ENCODE data around the gene SLC6A20. TPM values are rescaled to one million over a fixed set of nuclear protein-coding genes. Genes with fewer than 3 reads are reported as not detected.

The SLC6A20 gene
- total RNA-seq, 5 donors from 2014 or later (not counting 1 experiment from before 2014, with no cell fraction given), result 0.12 to 0.44 (median 0.24) TPM; not detected in 1

DNA sequence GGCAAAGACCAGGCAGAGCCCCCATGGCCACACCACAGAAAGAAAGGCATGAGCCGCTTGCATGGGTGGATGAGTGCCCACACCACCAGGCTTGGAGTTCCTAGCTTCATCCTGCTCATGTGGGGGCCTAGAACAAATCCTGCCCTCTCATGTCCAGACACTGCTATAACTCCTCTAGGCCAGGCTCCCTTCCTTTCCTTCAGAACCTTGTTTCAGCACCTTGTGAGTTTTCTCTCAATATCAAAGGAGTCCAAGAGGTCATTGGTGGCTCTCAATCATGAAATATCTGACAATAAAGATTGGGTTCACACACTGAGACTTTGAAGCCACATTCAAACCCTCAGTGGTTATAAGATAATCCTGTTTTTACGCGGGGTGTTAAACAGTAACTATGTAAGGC, 12.7 kb downstream of the SLC6A20 start:
- no peak overlapping the region for H3K27ac Mint-ChIP-seq
- WGBS (ENCODE audit: insufficient coverage), result no CpG with 5 or more reads among the region's 3 CpGs
- H3K27me3 Mint-ChIP-seq, result no peaks in the 10 kb centered on the region
- Histone ChIP-seq H3K4me1 (ENCODE audit: control insufficient read depth in 1 of 2, extremely low read depth in 1 of 2, insufficient read depth in 2 of 2, low read length in 2 of 2) (no peaks in the 10 kb centered on the region), H3K9me3 (no peaks in the 10 kb centered on the region), H3K36me3 (ENCODE audit: control insufficient read depth in 2 of 2, extremely low read depth in 1 of 2, insufficient read depth in 1 of 2, low read length in 1 of 2) (no peaks in the 10 kb centered on the region), H3K27ac (ENCODE audit: low read length) (no peak overlapping the region), H3K4me3 (ENCODE audit: control insufficient read depth in 1 of 2, extremely low read depth in 1 of 2, low read length in 1 of 2) (no peak overlapping the region), H3K27me3 (replicated peaks in 1 of 2; ENCODE audit: control insufficient read depth in 2 of 2, extremely low read depth in 1 of 2, insufficient read depth in 2 of 2, low read length in 1 of 2) (peaks cover 0 to 9% of the 10 kb centered on the region in 2 experiments)
- no peaks in the 10 kb centered on the region for H3K36me3 Mint-ChIP-seq
- DNase-seq (no peak), ATAC-seq (replicated peaks in 1 of 4) (no peak)
- H3K4me1 Mint-ChIP-seq, result no peaks in the 10 kb centered on the region
- H3K4me3 Mint-ChIP-seq, result no peak overlapping the region
- ChIA-PET POLR2A (no interaction called here), CTCF (no interaction called here)
- H3K9me3 Mint-ChIP-seq, result peaks cover 0 to 12% (median 9%) of the 10 kb centered on the region in 3 donors

DNA sequence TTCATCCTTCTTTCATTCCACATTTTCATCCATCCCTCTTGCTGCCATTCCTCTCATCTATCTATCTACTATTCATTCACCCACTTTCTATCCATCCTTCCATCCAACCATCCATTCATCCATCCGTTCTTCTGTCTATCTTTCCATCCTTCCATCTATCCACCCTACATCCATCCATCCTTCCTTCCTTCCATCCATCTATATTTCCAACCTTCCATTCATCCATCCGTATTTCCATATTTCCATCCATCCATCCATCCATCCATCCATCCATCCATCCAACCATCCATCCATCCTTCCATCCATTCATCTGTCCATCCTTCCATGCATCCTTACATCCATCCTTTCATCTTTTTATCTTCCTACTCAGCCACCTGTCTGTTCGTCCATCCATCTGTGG, 14.0 kb downstream of the SLC6A20 start:
- ATAC-seq (replicated peaks in 1 of 4), result no peak
- no peak overlapping the region for H3K4me3 ChIP-seq (ENCODE audit: control insufficient read depth in 1 of 2, extremely low read depth in 1 of 2, low read length in 1 of 2)
- WGBS (ENCODE audit: insufficient coverage), result 81% methylated on average over 3 of the region's 3 CpGs
- Mint-ChIP-seq H3K4me3 (no peak overlapping the region), H3K4me1 (no peaks in the 10 kb centered on the region), H3K9me3 (peaks cover 0 to 12% (median 8%) of the 10 kb centered on the region in 3 donors), H3K36me3 (no peaks in the 10 kb centered on the region), H3K27ac (no peak overlapping the region), H3K27me3 (no peaks in the 10 kb centered on the region)
- no peak for DNase-seq
- ChIA-PET CTCF (no interaction called here), POLR2A (no interaction called here)
- H3K36me3 ChIP-seq (ENCODE audit: control insufficient read depth in 2 of 2, extremely low read depth in 1 of 2, insufficient read depth in 1 of 2, low read length in 1 of 2), result no peaks in the 10 kb centered on the region
- no peak overlapping the region for H3K27ac ChIP-seq (ENCODE audit: low read length)
- H3K27me3 ChIP-seq (replicated peaks in 1 of 2; ENCODE audit: control insufficient read depth in 2 of 2, extremely low read depth in 1 of 2, insufficient read depth in 2 of 2, low read length in 1 of 2), result peaks cover 0 to 9% of the 10 kb centered on the region in 2 experiments
- no peaks in the 10 kb centered on the region for H3K4me1 ChIP-seq (ENCODE audit: control insufficient read depth in 1 of 2, extremely low read depth in 1 of 2, insufficient read depth in 2 of 2, low read length in 2 of 2)
- H3K9me3 ChIP-seq, result no peaks in the 10 kb centered on the region

DNA sequence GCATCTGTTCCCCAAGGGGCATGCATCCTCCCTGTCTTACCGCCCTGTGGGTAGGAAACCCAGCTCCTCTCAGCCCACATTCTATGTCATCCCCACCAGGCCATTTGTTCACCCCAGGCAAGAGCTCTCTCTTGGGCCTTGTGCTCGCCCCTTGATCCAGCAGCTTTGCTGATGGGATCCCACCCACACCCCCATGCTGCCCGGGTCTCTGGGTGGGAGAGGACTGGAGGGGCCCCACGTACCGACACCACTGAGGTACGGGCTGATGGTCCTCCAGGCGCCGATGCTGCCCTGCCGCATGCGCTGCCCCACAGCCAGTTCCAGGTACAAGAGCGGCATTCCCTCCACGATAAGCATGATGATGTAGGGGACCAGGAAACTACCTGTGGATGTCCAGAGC, 14.5 kb downstream of the SLC6A20 start:
- H3K27me3 Mint-ChIP-seq, result no peaks in the 10 kb centered on the region
- peaks cover 0 to 13% of the 10 kb centered on the region in 2 experiments for H3K27me3 ChIP-seq (replicated peaks in 1 of 2; ENCODE audit: control insufficient read depth in 2 of 2, extremely low read depth in 1 of 2, insufficient read depth in 2 of 2, low read length in 1 of 2)
- H3K4me1 ChIP-seq (ENCODE audit: control insufficient read depth in 1 of 2, extremely low read depth in 1 of 2, insufficient read depth in 2 of 2, low read length in 2 of 2), result no peaks in the 10 kb centered on the region
- no peaks in the 10 kb centered on the region for H3K9me3 ChIP-seq
- H3K36me3 Mint-ChIP-seq, result no peaks in the 10 kb centered on the region
- no peak for DNase-seq
- no peak overlapping the region for H3K27ac ChIP-seq (ENCODE audit: low read length)
- ChIA-PET POLR2A (no interaction called here), CTCF (interaction anchor here in 1 of 2 donors (1.0 kb wide), 1 partner anchor 848 kb away, joined by 3 read pairs; no protein-coding TSS in a partner anchor)
- no peak for ATAC-seq (replicated peaks in 1 of 4)
- 96% methylated on average over 9 of the region's 12 CpGs for WGBS (ENCODE audit: insufficient coverage)
- H3K36me3 ChIP-seq (ENCODE audit: control insufficient read depth in 2 of 2, extremely low read depth in 1 of 2, insufficient read depth in 1 of 2, low read length in 1 of 2), result no peaks in the 10 kb centered on the region
- no peaks in the 10 kb centered on the region for H3K4me1 Mint-ChIP-seq
- no peak overlapping the region for H3K4me3 Mint-ChIP-seq
- H3K9me3 Mint-ChIP-seq, result peaks cover 0 to 12% (median 8%) of the 10 kb centered on the region in 3 donors
- no peak overlapping the region for H3K4me3 ChIP-seq (ENCODE audit: control insufficient read depth in 1 of 2, extremely low read depth in 1 of 2, low read length in 1 of 2)
- H3K27ac Mint-ChIP-seq, result no peak overlapping the region

DNA sequence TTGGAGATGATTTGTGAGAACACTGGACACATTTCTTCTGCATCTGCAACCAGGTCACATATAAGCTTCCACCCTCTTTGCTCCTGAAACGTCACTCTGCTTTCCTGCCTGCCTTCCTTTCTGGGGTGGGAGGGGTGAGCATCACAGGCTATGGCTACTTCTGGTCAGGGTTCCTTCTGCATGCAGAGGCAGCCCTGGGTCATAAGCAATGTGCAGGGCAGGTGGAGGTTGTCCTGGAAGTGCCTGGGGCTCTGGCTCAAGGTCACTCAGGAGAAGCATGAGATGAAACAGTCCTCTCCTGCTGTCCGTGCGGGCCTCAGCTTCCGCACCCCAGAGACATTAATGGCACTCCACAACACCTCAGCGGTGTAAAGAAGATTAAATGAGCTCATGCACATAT, 15.1 kb downstream of the SLC6A20 start:
- POLR2A ChIA-PET, result no interaction called here
- no peak overlapping the region for H3K27ac ChIP-seq (ENCODE audit: low read length)
- H3K4me3 Mint-ChIP-seq, result no peak overlapping the region
- no peaks in the 10 kb centered on the region for H3K9me3 ChIP-seq
- CTCF ChIA-PET, result interaction anchor here in 1 of 2 donors (1.0 kb wide), 1 partner anchor 849 kb away, joined by 3 read pairs; no protein-coding TSS in a partner anchor
- 80% methylated on average over 1 of the region's 5 CpGs for WGBS (ENCODE audit: insufficient coverage)
- peaks cover 0 to 12% (median 8%) of the 10 kb centered on the region in 3 donors for H3K9me3 Mint-ChIP-seq
- no peaks in the 10 kb centered on the region for H3K4me1 ChIP-seq (ENCODE audit: control insufficient read depth in 1 of 2, extremely low read depth in 1 of 2, insufficient read depth in 2 of 2, low read length in 2 of 2)
- no peaks in the 10 kb centered on the region for H3K4me1 Mint-ChIP-seq
- H3K27ac Mint-ChIP-seq, result no peak overlapping the region
- no peak for ATAC-seq (replicated peaks in 1 of 4)
- H3K36me3 Mint-ChIP-seq, result no peaks in the 10 kb centered on the region
- no peak for DNase-seq
- peaks cover 0 to 18% of the 10 kb centered on the region in 2 experiments for H3K27me3 ChIP-seq (replicated peaks in 1 of 2; ENCODE audit: control insufficient read depth in 2 of 2, extremely low read depth in 1 of 2, insufficient read depth in 2 of 2, low read length in 1 of 2)
- H3K36me3 ChIP-seq (ENCODE audit: control insufficient read depth in 2 of 2, extremely low read depth in 1 of 2, insufficient read depth in 1 of 2, low read length in 1 of 2), result no peaks in the 10 kb centered on the region
- no peak overlapping the region for H3K4me3 ChIP-seq (ENCODE audit: control insufficient read depth in 1 of 2, extremely low read depth in 1 of 2, low read length in 1 of 2)
- H3K27me3 Mint-ChIP-seq, result no peaks in the 10 kb centered on the region

DNA sequence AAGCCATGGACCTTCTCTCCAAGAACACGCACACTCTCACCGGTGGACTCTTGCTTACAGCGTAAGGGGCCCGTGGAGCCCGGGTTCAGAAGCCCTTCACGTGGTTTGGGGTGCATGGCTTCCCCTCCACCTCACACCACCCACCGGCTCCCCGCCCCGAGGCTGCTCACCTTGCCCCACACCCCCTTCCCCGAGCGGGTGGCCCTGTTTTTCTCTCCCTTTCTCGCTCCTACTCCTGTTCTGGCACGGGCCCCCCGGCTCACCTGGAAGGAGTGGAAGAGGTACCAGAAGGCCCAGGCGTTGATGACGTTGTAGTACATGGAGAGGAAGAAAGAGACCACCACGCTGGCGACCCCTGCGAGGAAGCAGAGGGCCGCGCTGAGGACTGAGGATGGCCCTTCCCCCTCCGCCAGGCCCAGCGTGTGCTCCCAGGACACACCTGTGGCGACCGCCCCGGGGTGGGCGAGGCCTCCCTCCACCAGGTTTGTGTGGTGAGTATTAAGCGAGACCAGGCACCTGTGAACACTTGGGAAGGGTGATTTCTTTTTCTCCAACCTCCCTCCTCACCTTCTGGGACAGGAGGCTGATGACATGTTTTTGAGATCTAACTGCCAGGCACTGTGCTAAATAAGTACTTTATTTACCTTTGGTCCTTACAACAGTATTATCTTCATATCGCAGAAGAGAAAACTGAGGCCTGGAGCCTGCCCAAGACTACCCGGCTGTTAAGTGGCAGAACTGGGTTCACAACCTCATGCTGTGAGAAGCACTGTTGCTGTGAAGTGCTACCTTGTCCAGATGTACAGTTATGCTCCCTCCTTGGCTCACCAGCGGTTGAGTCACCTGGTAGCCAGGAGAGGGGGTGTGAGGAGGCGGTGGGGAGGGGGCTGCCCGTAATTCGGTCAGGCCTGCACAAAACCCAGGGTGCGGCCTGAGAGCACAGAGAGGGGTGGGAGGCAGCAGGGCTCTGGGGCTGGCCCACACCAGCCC, 16.3 kb downstream of the SLC6A20 start:
- Mint-ChIP-seq H3K36me3 (no peaks in the 10 kb centered on the region), H3K9me3 (peaks cover 0 to 10% (median 8%) of the 10 kb centered on the region in 3 donors), H3K4me1 (no peaks in the 10 kb centered on the region), H3K27ac (no peak overlapping the region), H3K27me3 (no peaks in the 10 kb centered on the region), H3K4me3 (no peak overlapping the region)
- DNase-seq, result no peak
- H3K4me3 ChIP-seq (ENCODE audit: control insufficient read depth in 1 of 2, extremely low read depth in 1 of 2, low read length in 1 of 2), result no peak overlapping the region
- ATAC-seq (replicated peaks in 1 of 4), result no peak
- H3K27ac ChIP-seq (ENCODE audit: low read length), result no peak overlapping the region
- no peaks in the 10 kb centered on the region for H3K9me3 ChIP-seq
- CTCF ChIA-PET, result no interaction called here
- H3K4me1 ChIP-seq (ENCODE audit: control insufficient read depth in 1 of 2, extremely low read depth in 1 of 2, insufficient read depth in 2 of 2, low read length in 2 of 2), result no peaks in the 10 kb centered on the region
- 91% methylated on average over 12 of the region's 35 CpGs for WGBS (ENCODE audit: insufficient coverage)
- H3K27me3 ChIP-seq (replicated peaks in 1 of 2; ENCODE audit: control insufficient read depth in 2 of 2, extremely low read depth in 1 of 2, insufficient read depth in 2 of 2, low read length in 1 of 2), result peaks cover 0 to 27% of the 10 kb centered on the region in 2 experiments
- POLR2A ChIA-PET, result no interaction called here
- H3K36me3 ChIP-seq (ENCODE audit: control insufficient read depth in 2 of 2, extremely low read depth in 1 of 2, insufficient read depth in 1 of 2, low read length in 1 of 2), result no peaks in the 10 kb centered on the region

DNA sequence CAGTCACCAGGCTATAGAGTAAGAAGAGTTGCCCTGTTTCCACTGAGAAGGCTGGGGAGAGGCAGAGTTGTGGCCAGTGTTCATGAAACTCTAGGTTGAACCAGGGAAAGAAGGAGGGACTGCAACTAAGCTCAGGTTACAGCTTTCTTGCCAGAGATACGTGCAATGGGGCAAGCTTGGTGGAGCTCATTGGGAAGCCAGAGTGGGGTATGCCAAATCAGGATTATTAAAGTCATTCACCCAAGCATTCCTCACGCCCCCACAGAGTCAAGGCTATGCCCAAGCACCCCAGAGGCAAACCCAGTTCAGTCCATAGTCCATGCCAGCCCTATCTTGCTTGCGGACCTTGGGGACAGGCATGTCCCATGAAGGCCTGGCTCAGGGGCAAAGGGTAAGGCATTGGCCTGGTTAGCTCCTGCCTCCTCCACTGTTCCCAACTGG, 17.6 kb downstream of the SLC6A20 start:
- Histone ChIP-seq H3K27ac (ENCODE audit: low read length) (no peak overlapping the region), H3K36me3 (ENCODE audit: control insufficient read depth in 2 of 2, extremely low read depth in 1 of 2, insufficient read depth in 1 of 2, low read length in 1 of 2) (no peaks in the 10 kb centered on the region), H3K4me1 (ENCODE audit: control insufficient read depth in 1 of 2, extremely low read depth in 1 of 2, insufficient read depth in 2 of 2, low read length in 2 of 2) (no peaks in the 10 kb centered on the region), H3K9me3 (no peaks in the 10 kb centered on the region), H3K4me3 (ENCODE audit: control insufficient read depth in 1 of 2, extremely low read depth in 1 of 2, low read length in 1 of 2) (no peak overlapping the region), H3K27me3 (replicated peaks in 1 of 2; ENCODE audit: control insufficient read depth in 2 of 2, extremely low read depth in 1 of 2, insufficient read depth in 2 of 2, low read length in 1 of 2) (peaks cover 0 to 27% of the 10 kb centered on the region in 2 experiments)
- 90% methylated on average over 2 of the region's 3 CpGs for WGBS (ENCODE audit: insufficient coverage)
- DNase-seq (no peak), ATAC-seq (replicated peaks in 1 of 4) (no peak)
- Mint-ChIP-seq H3K27ac (no peak overlapping the region), H3K27me3 (peaks cover 0 to 5% of the 10 kb centered on the region in 2 donors), H3K4me3 (no peak overlapping the region), H3K9me3 (no peaks in the 10 kb centered on the region), H3K4me1 (no peaks in the 10 kb centered on the region), H3K36me3 (no peaks in the 10 kb centered on the region)
- POLR2A ChIA-PET, result no interaction called here
- CTCF ChIA-PET, result no interaction called here
